ENCODE data around the gene SYNGAP1. TPM values are rescaled to one million over a fixed set of nuclear protein-coding genes. Genes with fewer than 3 reads are reported as not detected.
A peak's percentile ranks its signal among the peaks of the same experiment; 100 is the strongest.
"Not testable (repeated sequence)": the region's sequence is repeated elsewhere in the genome, so short reads cannot be mapped to it uniquely, and the experiment has no call there.

The SYNGAP1 gene
- total RNA-seq: 2.5 TPM

GRCh38 chr6:33419580-33420490 lies at the start of gene SYNGAP1:
SYNGAP1 (plus strand) TSS chr6:33420065; CDS start chr6:33420265, 200 bp downstream.
- DNase-seq (ENCODE audit: low spot score) (no peak), ATAC-seq (no peak)

DNA sequence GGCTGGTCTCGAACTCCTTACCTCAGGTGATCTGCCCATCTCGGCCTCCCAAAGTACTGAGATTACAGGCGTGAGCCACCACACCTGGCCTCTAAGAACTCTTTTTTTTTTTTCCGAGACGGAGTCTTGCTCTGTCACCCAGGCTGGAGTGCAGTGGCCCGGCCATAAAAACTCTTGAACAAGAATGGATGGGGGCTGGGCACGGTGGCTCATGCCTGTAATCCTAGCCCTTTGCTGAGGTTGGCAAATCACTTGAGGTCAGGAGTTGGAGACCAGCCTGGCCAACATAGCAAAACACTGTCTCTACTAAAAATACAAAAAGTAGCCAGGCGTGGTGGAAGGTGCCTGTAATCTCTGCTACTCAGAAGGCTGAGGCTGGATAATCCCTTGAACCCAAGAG lies 48.0 kb upstream of the SYNGAP1 start:
- not testable (repeated sequence) for DNase-seq (ENCODE audit: low spot score); ATAC-seq

- no peak for ATAC-seq
- DNase-seq (ENCODE audit: low spot score): no peak
Measured at GRCh38 chr6:33372526-33373123, 47.2 kb upstream of the SYNGAP1 start.

DNA sequence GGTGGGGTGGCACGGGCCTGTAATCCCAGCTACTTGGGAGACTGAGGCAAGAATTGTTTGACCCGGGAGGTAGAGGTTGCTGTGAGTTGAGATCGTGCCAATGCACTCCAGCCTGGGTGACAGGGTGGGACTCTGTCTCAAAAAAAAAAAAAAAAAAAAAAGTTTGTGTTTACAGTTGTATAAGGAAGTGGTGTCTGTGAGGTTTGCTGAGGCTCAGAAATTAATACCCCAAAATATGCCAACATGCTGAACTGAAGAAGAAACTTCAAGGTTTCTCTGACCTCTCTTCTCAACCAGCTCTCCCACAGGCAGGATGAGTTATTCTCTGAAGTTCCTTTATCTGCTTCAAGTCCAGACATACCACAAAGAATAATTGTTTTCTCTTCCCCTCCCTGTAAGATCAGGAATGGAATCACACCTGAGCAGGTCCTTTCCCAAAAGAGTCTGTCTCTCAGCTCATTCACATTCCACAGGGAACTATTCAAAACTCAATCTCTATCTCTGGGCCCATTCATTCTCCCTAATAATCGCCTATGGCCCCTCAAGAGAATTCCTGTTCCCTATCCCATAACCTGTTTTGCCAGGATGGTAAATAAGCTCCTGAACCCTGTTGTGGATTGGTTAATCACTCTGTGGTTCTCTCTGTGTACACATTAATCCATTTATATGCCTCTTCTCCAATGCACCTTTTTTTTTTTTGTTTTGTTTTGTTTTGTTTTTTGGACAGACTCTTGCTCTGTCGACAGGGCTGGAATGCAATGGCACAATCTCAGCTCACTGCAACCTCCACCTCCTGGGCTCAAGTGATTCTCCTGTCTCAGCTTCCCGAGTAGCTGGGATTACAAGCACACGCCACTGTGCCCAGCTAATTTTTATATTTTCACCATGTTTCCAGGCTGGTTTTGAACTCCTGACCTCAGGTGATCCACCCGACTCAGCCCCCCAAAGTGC lies 45.6 kb upstream of the SYNGAP1 start:
- ATAC-seq (no peak), DNase-seq (ENCODE audit: low spot score) (no peak)

DNA sequence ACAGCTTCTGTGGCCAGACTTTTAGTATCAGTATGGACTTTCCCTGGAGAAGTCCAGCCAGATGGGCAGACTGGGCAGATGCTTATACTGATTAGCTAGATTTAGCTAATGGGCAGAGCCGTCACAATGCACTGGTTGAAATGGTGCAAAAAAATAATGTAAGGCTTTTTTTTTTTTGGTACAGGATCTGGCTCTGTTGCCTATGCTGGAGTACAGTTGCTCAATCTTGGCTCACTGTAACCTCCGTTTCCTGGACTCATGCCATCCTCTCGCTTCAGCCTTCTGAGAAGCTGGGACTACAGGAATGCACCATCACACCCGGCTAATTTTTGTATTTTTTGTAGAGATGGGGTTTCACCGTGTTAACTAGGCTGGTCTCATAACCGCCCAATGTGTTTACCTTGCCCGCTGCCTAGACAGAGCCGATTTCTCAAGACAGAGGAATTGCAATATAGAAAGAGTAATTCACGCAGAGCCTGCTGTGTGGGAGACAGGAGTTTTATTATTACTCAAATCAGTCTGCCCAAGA lies 44.7 kb upstream of the SYNGAP1 start:
- ATAC-seq: peak; percentile 94
- peak; percentile 78 for DNase-seq (ENCODE audit: low spot score)

- DNase-seq (ENCODE audit: low spot score) (no peak), ATAC-seq (no peak)
Measured at GRCh38 chr6:33377171-33377570, 42.7 kb upstream of the SYNGAP1 start.

DNA sequence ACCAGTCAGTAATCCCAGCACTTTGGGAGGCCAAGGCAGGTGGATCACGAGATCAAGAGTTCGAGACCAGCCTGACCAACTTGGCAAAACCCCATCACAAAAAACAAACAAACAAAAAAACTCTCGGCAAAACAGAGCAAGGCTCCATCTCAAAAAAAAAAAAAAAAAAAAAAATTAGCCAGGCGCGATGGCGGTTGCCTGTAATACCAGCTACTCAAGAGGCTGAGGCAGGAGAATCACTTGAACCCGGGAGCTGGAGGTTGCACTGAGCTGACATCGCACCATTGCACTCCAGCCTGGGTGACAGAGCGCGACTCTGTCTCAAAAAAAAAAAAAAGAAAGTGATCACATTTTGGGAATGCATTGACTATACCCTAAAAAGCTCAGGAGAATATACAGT lies 40.7 kb upstream of the SYNGAP1 start:
- DNase-seq (ENCODE audit: low spot score); ATAC-seq: not testable (repeated sequence)

DNA sequence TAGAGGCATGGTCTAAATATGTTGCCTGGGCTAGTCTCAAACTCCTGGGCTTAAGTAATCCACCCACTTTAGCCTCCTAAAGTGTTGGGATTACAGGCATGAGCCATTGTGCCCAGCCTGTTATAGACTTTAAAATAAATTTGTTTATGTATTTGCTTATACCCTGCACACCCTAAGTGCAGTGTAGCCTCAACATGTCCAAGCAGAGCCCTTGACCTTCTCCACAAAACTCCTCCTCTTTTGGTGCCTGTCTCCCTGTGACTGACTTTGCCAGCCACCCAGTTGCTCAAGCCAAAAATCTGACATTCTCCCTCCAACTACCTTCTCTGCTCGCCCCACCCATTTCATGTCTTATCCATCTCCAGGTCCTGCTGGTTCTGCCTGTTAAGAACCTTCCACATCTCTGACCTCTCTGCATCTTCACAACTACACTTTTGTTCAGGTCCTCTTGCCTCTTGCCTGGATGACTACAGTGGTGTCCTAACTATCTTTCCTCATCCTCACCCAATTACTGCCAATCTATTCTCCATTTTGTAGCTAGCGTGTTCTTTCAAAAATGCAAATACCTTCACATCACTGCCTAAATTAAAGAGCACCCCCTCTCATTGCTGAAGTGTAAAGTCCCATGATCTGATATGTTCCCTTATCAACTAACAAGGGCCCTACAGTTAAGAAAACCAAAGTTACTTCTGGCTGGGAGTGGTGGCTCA lies 39.4 kb upstream of the SYNGAP1 start:
- DNase-seq (ENCODE audit: low spot score) (no peak), ATAC-seq (no peak)

- no peak for DNase-seq (ENCODE audit: low spot score)
- no peak for ATAC-seq
Measured at GRCh38 chr6:33383427-33384185, 36.3 kb upstream of the SYNGAP1 start.

- ATAC-seq (peak; percentile 26), DNase-seq (ENCODE audit: low spot score) (no peak)
Measured at GRCh38 chr6:33384581-33385020, 35.3 kb upstream of the SYNGAP1 start.

DNA sequence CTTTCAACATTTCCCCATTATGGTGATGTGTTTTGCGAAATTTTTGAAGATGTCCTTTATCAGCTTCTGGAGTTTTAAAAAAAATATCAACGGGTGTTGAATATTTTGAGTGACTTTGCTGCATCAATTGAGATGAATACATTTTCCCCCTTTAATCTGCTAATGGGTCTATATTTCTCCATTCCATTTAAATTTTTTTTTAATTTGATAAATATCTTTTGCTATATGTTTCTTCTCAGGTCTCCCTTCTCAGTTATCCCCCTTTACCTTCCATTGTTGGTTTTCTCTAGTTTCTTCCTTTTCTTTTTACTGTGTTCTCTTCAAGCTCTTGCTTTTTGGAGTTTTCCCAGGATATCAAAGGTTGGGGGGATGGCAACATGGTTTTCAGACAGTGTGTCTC lies 29.7 kb upstream of the SYNGAP1 start:
- ATAC-seq: no peak

DNA sequence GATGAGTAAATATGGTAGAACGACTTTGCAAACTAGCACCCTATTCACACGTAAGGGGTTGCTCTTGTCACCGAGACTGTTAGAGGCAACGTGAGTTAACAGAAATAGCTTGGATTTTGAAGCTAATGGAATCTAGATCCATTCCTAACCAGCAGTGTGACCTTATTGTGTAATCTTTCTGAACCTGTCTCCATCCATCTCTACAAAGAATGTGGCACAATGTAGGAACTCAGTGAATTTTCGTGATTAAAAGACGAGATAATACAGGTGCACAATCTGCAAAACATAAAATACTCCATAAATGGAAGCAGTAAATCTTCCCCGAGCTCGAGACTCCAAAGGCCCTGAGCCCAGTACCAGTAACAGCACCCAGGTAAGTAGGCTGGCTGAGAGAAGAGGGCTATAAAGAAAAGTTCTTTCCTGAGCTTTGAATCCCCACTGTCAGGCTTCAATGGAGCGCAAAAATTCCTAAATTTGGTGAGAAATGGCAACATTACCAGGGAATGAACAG lies 29.0 kb upstream of the SYNGAP1 start:
- no peak for ATAC-seq

More for the DNA sequence above, 29.7 kb upstream of the SYNGAP1 start:
- no peak for DNase-seq (ENCODE audit: low spot score)

DNA sequence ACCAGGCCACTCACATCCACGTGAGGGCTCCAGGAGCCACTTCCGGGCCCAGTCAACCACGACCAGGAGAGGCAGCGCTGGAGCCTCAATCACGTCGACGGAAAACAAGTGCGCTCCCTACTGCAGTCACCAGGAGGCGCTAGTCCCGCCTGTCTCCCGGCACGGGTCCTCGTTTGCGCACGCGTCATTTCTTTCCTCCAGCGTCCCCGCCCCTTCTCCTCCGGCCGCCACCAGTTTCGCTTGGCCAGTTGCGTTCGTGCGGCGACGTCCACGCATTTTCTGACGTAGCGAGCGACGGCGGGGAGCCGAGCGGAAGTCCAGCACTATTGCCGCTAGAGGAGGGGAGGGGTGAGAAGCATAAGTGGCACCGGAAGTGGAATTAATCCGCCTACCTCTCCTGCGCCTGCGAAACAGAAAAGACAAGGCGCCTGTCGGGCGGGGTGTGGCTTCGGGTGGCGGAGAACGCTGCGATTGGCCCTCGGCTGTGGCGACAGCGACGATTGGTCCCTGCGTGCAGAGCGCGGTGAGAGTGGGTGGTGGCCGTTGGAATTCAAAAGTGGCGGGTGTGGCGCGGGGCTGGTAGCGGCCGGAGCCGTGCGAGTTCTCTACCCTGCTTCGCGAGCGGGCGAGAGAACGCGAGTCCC lies 28.5 kb upstream of the SYNGAP1 start, which contains the start of gene KIFC1:
KIFC1 (plus strand) TSS at position 546 of the 644 bp plus-strand sequence. CDS start 163 bp downstream, outside the sequence.
- peak; percentile 99 for DNase-seq (ENCODE audit: low spot score)
- peak; percentile 95 for ATAC-seq

More for the DNA sequence above, 29.0 kb upstream of the SYNGAP1 start:
- DNase-seq (ENCODE audit: low spot score): no peak

- ATAC-seq: no peak
- no peak for DNase-seq (ENCODE audit: low spot score)
Measured at GRCh38 chr6:33391922-33392594, 27.8 kb upstream of the SYNGAP1 start.

GRCh38 chr6:33392595-33392948 lies 27.3 kb upstream of the SYNGAP1 start:
- DNase-seq (ENCODE audit: low spot score) (no peak), ATAC-seq (no peak)

DNA sequence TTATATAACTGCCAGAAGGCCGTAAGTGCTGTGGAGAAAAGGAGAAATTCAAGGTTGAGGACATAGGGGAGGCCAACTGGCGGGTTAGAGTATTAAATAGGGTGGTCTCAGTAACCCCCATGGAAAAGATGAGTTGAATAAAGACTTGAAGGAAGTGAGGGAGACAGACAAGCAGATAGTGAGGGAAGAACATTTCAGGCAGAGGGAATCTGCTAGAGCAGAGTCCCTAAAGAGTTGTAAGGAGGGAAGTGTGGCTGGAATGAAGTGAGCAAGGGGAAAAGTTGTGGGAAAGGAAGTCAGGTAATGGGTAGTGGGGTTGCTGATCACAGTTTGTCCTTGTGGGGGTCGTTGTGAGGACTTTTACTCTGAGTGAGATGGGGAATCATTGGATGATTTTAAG lies 26.9 kb upstream of the SYNGAP1 start:
- ATAC-seq: no peak
- DNase-seq (ENCODE audit: low spot score): no peak

- DNase-seq (ENCODE audit: low spot score): no peak
- no peak for ATAC-seq
Measured at GRCh38 chr6:33397541-33397940, 22.3 kb upstream of the SYNGAP1 start.

- not testable (repeated sequence) for DNase-seq (ENCODE audit: low spot score); ATAC-seq
Measured at GRCh38 chr6:33398601-33399000, 21.3 kb upstream of the SYNGAP1 start.
